ENCODE results near the gene TPRG1L.

The TPRG1L gene

GRCh38 chr1:3668585-3669300, 43.9 kb downstream of the TPRG1L start:
- DNase-seq = peak; percentile 82

GRCh38 chr1:3669421-3669821, 44.6 kb downstream of the TPRG1L start:
- DNase-seq = no peak

- no peak for DNase-seq
Observed at GRCh38 chr1:3669971-3670431, 45.2 kb downstream of the TPRG1L start.

- no peak for DNase-seq
Observed at GRCh38 chr1:3670823-3671265, 46.0 kb downstream of the TPRG1L start.

- no peak for DNase-seq
Observed at GRCh38 chr1:3671371-3672180, 46.8 kb downstream of the TPRG1L start.

GRCh38 chr1:3672231-3672970, 47.6 kb downstream of the TPRG1L start:
- DNase-seq = no peak

GRCh38 chr1:3672971-3673361, 48.2 kb downstream of the TPRG1L start:
- no peak for DNase-seq

- peak; percentile 38 for DNase-seq
Observed at GRCh38 chr1:3673381-3674099, 48.7 kb downstream of the TPRG1L start.

GRCh38 chr1:3674100-3675094, 49.6 kb downstream of the TPRG1L start:
- DNase-seq = no peak

- DNase-seq = no peak
Observed at GRCh38 chr1:3675436-3675835, 50.6 kb downstream of the TPRG1L start.

- DNase-seq = no peak
Observed at GRCh38 chr1:3676581-3677470, 52.0 kb downstream of the TPRG1L start.

- peak; percentile 7 for DNase-seq
Observed at GRCh38 chr1:3677484-3677883, 52.7 kb downstream of the TPRG1L start.

- DNase-seq = no peak
Observed at GRCh38 chr1:3678361-3679097, 53.7 kb downstream of the TPRG1L start.

GRCh38 chr1:3679098-3679555, 54.3 kb downstream of the TPRG1L start:
- DNase-seq = no peak
